Urothelium cell line (cell line): ENCODE data around the gene EPHA6.
"Not testable (repeated sequence)": the region's sequence is repeated elsewhere in the genome, so short reads cannot be mapped to it uniquely, and the experiment has no call there.

ENCODE experiments used
- DNase-seq: peaks from one replicate; pipeline ENCODE4 v3.0.0; 2011; ENCODE audit warnings: low spot score, mixed read lengths
- FAIRE-seq: peaks from 2 replicates; lab custom pipeline; 2011; peaks lifted over from hg19 to GRCh38; lab: Jason Lieb, UNC

The EPHA6 gene

GRCh38 chr3:97010881-97011657, 196.7 kb downstream of the EPHA6 start:
- FAIRE-seq (no peak), DNase-seq (no peak)

- DNase-seq (no peak), FAIRE-seq (peak; percentile 5)
Observed at GRCh38 chr3:97021778-97022177, 207.4 kb downstream of the EPHA6 start.

GRCh38 chr3:97025612-97026011, 211.2 kb downstream of the EPHA6 start:
- not testable (repeated sequence) for FAIRE-seq

DNA sequence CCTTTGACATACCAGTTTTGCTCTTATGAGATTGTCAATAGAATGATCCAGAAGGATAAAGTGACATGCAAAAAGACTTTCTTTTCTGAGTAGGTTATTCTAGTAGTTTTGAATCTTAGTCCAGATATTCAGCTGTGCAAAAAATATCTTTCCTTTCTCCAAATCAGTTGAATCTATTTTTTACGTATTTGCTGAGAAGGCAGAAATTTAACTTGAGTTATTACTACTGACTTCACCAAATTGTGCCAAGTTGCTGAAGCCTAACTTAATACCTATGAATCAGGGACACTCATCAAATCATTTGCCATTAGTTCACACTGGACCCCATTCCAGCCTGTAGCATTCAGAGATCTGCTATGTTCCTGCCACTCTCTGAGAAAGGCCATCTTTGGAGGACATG, 215.6 kb downstream of the EPHA6 start:
- DNase-seq (no peak), FAIRE-seq (no peak)

More at GRCh38 chr3:97025612-97026011, 211.2 kb downstream of the EPHA6 start:
- DNase-seq: not testable (repeated sequence)

GRCh38 chr3:97037294-97037943, 223.0 kb downstream of the EPHA6 start:
- FAIRE-seq: no peak
- DNase-seq: no peak

GRCh38 chr3:97043411-97043810, 229.0 kb downstream of the EPHA6 start:
- FAIRE-seq: no peak
- DNase-seq: no peak

DNA sequence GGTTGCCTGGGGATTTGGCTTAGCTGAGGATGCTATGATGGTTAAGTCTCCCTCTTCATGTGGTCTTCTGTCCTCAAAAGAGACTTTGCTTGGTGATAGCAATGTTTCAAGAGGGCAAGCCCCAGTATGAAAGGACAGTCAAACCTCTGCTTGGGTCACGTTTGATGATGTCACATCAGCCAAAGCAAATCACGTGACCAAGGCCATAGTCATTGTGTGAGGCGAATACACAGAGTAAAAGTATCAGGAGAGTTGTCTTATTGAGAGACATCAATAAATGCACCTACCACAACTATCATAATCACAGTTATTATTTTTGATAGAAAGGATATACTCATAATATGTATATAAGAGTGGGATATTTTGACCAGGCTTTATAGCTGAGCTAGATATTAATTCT, 243.0 kb downstream of the EPHA6 start:
- FAIRE-seq: no peak
- no peak for DNase-seq

- FAIRE-seq (no peak), DNase-seq (no peak)
Observed at GRCh38 chr3:97059168-97059567, 244.8 kb downstream of the EPHA6 start.

DNA sequence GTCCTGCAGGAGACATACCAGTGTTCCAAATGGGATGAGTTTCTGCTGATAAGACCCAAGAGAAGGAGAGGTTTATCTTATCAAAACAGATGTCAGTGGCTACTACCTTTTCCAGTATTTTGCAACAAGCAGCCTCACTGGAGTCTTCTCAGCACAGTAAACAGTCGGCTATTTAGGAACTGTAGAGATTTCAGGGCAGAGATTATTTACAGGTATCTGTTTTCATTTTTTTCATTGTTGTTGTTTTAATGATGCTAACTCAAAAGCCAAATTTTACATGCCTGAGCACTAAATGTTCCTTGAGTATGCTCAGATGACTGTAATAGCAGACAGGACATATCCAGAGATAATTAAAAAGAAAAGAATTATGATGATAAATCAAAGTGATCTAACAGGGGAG, 252.1 kb downstream of the EPHA6 start:
- DNase-seq (no peak), FAIRE-seq (no peak)

- FAIRE-seq (no peak), DNase-seq (no peak)
Observed at GRCh38 chr3:97070302-97070701, 255.9 kb downstream of the EPHA6 start.

GRCh38 chr3:97074546-97074945, 260.2 kb downstream of the EPHA6 start:
- FAIRE-seq: no peak
- DNase-seq: no peak

DNA sequence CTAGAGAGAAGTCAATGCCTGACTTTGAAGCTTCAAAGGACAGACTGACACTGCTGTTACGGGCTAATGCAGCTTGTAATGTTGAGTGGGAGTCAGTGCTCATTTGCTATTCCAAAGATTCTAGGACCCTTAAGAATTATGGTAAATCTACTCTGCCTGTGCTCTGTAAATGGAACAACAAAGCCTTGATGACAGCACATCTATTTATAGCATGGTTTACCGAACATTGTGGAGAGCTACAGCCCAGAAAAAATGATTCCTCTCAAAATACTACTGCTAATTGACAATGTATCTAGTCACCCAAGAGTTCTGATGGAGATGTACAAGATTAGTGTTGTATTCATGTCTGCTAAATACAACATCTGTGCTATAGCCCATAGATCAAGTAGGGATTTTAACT, 262.3 kb downstream of the EPHA6 start:
- DNase-seq: no peak
- FAIRE-seq: no peak

GRCh38 chr3:97089621-97090020, 275.2 kb downstream of the EPHA6 start:
- FAIRE-seq: no peak

GRCh38 chr3:97102641-97103040, 288.2 kb downstream of the EPHA6 start:
- no peak for FAIRE-seq
- no peak for DNase-seq

More at GRCh38 chr3:97089621-97090020, 275.2 kb downstream of the EPHA6 start:
- no peak for DNase-seq

DNA sequence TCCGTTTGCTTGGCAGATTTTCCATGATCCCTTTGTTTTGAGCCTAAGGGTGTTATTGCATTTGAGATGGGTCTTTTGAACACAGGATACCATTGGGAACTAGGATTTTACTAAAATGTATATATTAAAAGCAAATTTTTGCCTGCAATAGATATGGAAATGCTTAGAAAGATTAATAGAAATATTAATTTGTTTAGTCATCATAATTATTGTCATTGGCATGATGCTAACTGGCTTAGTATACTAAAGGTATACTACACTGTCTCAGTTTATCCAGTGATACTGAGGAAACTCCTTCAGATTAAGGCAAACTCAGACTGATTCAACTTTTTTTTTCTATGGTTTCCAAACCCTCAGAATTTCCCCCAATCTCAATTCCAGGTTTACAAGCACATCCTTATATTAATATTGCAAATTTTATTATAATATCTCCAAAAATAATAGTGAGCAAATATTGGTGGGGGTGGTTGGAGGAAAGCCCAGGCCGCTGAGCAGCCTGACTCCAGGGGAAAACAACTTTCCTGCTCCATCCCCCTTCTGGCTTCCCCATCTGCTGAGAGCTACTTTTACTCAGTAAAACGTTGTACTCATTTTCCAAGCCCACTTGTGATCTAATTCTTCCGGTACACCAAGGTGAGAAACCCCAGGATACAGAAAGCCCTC, 291.7 kb downstream of the EPHA6 start:
- no peak for DNase-seq
- no peak for FAIRE-seq

DNA sequence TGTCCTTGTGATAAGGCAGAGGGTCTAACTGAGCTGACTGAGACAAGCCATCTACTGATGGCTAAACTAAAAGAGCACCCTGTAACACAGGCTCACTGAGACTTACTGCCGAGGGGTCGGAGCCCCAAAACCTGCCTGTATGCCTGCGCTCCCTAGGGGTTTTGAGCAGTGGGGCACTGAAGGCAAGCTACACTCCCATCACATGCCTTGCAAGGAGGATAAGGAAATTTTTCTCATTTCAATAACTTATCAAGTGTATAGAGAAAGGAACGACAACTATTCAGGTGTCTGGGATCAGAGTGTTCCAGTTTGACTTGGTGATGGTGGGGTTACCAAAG, 292.2 kb downstream of the EPHA6 start:
- DNase-seq (no peak), FAIRE-seq (no peak)

DNA sequence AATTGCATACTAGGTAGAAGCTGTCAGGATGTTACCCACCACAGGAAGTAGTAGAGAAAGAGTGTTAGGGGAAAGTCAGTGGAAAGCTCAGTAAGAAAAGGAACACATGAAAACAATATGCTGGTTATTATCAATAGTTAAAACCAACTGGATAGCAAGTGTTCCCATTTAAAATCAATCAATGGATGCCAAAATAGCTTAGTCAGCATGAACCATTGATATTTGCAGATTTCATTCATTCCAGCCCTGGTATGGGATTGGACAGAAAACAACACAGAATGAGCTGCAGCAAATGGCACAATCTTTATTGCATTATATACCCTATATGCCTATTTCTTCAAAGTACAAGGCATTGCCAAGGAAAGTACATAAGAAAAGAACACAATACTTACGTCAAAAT, 293.7 kb downstream of the EPHA6 start:
- DNase-seq (no peak), FAIRE-seq (no peak)

DNA sequence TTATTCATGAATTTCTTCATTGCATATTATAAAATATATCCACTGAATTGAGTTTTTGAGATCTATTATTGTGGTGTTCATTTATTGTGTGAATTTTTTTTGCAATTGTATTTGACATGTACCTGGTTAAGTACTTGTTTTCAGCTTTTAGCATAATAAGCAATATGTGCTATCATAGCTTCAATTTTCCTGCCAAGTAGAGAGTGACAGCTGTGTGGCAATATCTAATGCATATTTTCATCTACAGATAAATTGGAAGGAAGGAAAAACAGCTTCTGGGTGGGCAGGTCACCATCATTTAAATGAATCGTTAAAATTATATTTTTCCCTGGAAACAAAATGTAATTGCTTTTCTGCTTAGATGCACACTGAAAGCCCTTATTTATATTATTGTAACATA, 296.9 kb downstream of the EPHA6 start:
- FAIRE-seq (no peak), DNase-seq (no peak)

DNA sequence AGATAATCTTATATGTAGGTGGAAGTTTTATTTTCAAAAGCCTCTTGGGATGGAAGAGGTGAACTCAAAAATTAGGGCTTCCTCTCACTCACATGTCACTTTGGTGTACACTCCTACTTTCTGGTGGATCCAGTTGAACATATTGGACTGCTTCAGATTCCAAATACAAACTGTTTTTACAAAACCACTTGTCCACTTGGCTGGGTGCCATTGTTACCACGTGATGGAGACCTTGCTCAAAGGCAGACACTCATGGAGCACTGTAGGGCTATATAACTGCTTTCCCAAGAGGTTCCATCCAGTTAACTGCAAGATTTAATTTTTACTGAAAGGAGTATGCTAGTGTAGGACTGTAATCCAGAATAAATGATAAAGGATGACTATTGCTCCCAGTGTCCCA, 307.0 kb downstream of the EPHA6 start:
- FAIRE-seq (no peak), DNase-seq (no peak)

DNA sequence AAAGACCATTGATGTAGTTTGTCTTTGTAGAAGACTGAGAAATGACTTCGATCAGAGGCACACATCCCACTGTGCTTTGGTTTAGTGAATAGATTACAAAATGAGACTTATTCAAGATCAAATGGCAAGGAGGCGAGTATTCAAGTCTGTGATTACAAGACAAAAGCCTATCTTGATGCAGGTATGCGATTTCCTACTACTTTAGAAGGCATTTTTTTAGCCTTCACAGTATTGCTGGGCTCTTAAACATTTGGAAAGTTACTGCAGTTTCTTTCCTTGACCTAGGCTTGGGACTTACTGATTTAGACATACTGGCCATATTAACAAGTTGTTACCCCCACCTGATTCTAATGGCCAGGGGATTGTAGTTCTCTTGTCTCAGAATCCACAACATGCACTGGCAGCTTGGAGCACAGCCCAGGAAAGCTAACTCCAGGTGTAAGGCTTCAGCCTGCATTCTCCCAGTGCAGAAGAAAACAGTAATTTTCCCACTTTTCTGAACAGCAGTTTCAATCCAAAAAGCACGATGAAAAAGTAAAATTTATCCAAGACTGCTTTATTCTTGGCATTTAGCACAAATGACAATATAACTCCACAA, 311.6 kb downstream of the EPHA6 start:
- no peak for FAIRE-seq
- no peak for DNase-seq

DNA sequence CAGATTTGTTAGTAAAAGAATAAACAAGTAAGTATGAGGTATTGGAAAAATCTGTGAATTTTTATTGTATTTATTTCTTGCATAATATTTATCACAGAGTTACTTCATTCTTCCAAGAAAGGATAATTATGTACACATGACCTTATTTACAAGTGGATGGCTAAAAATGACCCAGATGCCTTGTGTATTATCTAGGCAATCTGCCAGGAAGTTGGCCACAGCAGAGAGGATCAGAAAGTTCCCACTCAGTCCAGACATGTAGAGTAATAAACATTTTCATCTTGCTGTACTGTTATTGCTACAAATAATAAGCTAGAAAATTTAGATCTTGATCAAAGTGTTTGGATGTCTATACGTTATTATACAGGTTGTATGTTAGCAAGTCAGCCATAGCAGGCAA, 317.1 kb downstream of the EPHA6 start:
- DNase-seq (no peak), FAIRE-seq (no peak)
